ENCODE data around the gene ZNHIT6. TPM values are rescaled to one million over a fixed set of nuclear protein-coding genes. Genes with fewer than 3 reads are reported as not detected.

Gene ZNHIT6
- total RNA-seq, 4 donors from 2014 or later = 8.2 to 20.0 (median 9.9) TPM

DNA sequence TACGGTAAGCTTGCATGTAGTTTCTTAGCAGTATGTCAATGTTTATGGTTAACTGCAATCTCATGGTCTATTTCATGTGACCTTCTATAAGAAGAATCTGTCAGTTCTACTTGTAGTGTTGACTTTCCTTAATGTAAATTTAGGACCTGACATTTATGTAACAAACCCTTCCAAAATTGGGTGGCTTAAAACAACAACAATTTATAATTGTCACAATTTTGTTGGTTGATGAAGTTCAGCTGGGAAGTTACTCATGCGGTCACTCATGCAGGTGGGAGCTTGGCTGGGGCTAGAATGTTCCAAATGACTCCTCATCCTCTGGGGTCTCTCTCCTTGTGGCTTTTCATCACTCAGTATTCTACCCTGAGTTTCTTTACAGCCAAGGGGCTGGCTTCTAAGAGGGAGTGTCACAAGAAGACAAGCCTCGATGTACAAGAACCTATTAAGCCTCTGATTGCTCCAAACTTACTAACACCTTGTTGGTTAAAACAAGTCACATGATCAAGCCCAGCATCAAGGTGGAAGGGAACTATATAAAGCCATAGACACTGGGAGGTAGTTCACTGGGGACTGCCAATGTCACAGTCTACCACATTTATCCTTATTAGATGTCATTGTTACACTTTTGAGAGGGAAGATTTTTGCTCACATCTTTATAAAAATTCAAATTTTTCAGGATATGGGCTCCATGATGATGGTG is 103.8 kb downstream of the ZNHIT6 start:
- WGBS, 2 donors = 77 to 78% methylated on average over 3 of the region's 3 CpGs
- no peak for DNase-seq
- no peaks in the 10 kb centered on the region for H3K36me3 ChIP-seq
- intact Hi-C loops (cut with DNase I) = no loop called here
- H3K9me3 ChIP-seq = no peaks in the 10 kb centered on the region
- peaks cover 0 to 4% (median 0%) of the 10 kb centered on the region in 3 donors for H3K4me1 ChIP-seq
- no peaks in the 10 kb centered on the region for H3K27me3 ChIP-seq
- no peak overlapping the region for H3K4me3 ChIP-seq
- no peak for TF ChIP-seq POLR2A (IDR thresholded peaks at IDR 0.05)
- TF ChIP-seq, protein P1, sequence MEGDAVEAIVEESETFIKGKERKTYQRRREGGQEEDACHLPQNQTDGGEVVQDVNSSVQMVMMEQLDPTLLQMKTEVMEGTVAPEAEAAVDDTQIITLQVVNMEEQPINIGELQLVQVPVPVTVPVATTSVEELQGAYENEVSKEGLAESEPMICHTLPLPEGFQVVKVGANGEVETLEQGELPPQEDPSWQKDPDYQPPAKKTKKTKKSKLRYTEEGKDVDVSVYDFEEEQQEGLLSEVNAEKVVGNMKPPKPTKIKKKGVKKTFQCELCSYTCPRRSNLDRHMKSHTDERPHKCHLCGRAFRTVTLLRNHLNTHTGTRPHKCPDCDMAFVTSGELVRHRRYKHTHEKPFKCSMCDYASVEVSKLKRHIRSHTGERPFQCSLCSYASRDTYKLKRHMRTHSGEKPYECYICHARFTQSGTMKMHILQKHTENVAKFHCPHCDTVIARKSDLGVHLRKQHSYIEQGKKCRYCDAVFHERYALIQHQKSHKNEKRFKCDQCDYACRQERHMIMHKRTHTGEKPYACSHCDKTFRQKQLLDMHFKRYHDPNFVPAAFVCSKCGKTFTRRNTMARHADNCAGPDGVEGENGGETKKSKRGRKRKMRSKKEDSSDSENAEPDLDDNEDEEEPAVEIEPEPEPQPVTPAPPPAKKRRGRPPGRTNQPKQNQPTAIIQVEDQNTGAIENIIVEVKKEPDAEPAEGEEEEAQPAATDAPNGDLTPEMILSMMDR (IDR thresholded peaks at IDR 0.05) = no peak
- H3K27ac ChIP-seq = no peak overlapping the region

DNA sequence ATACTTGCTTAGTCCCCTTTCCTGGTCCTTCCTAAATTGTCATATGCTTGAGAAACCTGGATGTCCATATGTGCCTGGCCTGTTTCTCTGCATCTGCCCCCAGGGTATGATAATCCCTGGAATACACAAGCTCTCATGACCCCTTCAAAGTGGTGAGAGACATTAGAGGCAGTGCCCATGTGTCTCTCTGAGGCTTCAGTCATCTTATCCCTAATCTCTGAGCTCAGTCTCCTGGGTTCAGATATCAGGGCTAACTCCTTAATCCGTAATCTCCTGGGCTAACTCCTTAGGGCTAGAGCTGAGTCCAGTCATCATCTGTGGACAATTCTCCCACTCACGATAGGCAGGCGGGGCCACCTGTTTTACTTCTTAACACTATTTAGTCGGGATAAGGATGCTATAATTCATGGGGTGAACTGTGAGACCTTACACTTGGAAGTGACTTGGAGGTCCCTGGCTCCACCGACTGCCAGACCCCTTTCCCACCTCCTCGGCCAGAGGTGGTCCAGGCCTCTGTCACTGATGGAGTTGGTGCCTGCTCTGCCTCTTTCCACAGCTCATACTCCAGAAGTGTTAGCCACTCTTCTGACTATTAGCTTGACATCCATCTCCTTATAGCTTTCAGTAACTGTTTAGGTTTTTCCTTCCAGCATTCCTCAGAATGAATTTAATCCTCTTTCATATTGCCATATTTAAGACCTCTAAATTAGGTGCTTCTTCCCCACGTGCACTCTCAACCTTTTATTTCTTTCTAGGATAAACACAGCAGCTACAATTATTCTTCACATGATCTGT is 105.0 kb downstream of the ZNHIT6 start:
- no peak overlapping the region for H3K27ac ChIP-seq
- DNase-seq = no peak
- H3K9me3 ChIP-seq = no peaks in the 10 kb centered on the region
- intact Hi-C loops (cut with DNase I) = no loop called here
- no peaks in the 10 kb centered on the region for H3K36me3 ChIP-seq
- no peak overlapping the region for H3K4me3 ChIP-seq
- TF ChIP-seq, protein P1 (IDR thresholded peaks at IDR 0.05) = no peak
- TF ChIP-seq POLR2A (IDR thresholded peaks at IDR 0.05) = no peak
- WGBS, 2 donors = 70 to 78% methylated on average over 7 of the region's 7 CpGs
- no peaks in the 10 kb centered on the region for H3K27me3 ChIP-seq
- H3K4me1 ChIP-seq = peaks cover 0 to 7% (median 0%) of the 10 kb centered on the region in 3 donors

DNA sequence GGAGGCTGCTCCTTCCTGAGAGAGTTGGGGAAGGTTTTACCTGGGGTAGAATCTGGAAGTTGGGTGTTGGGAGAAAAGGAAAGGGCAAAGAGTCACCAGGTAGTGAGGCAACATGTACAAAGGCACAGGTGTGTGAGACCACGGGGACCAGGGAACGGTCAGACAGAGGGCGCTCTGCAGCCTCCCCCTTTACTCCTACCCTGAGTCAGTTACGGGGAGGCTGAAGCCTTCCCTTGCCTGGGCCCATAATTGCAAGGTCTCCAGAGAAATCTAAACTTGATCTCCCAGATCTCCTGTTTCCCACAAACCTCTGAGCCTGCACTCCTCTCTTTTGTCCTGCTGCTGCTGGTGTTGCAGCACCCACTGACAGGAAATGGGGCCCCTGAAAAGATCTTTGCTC is 105.7 kb downstream of the ZNHIT6 start:
- peaks cover 0 to 7% (median 0%) of the 10 kb centered on the region in 3 donors for H3K4me1 ChIP-seq
- intact Hi-C loops (cut with DNase I) = no loop called here
- H3K9me3 ChIP-seq = no peaks in the 10 kb centered on the region
- WGBS, 2 donors = 91 to 93% methylated on average over 4 of the region's 4 CpGs
- TF ChIP-seq POLR2A (IDR thresholded peaks at IDR 0.05) = no peak
- TF ChIP-seq, protein P1 (IDR thresholded peaks at IDR 0.05) = no peak
- no peak overlapping the region for H3K4me3 ChIP-seq
- no peaks in the 10 kb centered on the region for H3K36me3 ChIP-seq
- H3K27ac ChIP-seq = no peak overlapping the region
- no peak for DNase-seq
- no peaks in the 10 kb centered on the region for H3K27me3 ChIP-seq

DNA sequence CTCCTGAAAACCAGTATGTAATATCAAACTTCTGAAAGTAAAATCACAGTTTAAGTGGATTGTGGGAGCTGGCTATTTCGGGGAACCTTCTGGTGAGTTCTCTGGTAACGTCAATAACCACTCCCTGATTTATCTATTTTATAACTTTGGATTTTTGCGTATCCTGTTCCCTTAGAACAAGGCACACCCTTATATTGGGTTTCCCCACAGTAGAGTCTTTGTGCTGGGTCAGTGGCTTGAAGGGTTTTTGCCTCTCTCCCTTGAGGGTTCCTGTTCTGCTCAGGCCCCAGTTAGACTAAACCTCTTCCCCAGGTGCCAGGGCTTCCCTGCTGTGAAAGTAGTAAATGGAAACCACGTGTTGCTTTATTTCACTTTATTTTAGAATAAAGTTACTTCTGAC is 106.3 kb downstream of the ZNHIT6 start:
- intact Hi-C loops (cut with DNase I) = no loop called here
- WGBS, 2 donors = 75 to 80% methylated on average over 4 of the region's 4 CpGs
- TF ChIP-seq, protein P1 (IDR thresholded peaks at IDR 0.05) = no peak
- TF ChIP-seq POLR2A (IDR thresholded peaks at IDR 0.05) = no peak

DNA sequence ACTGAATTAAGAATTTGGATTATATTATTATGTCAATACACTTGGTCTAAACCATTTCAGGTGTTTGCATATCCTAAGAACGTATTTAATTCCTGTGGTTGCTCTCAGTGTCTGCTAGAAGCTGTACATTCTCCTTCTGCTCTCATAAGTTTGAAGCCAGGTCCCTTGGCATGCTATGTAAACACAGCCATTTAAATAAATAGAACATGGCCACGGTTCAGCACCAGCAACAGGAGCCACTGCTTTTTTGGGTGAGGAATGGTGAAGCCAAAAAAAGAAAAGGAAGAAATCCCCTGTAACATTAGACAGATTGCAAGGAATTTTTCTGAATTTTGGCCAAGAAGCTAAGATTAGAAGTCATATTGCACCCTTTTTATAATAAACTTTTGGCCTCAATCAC is 108.6 kb downstream of the ZNHIT6 start:
- Histone ChIP-seq H3K27ac (no peak overlapping the region), H3K36me3 (no peaks in the 10 kb centered on the region), H3K4me1 (peaks cover 0 to 7% (median 0%) of the 10 kb centered on the region in 3 donors), H3K27me3 (no peaks in the 10 kb centered on the region), H3K9me3 (no peaks in the 10 kb centered on the region), H3K4me3 (no peak overlapping the region)
- 18 to 27% methylated on average over 2 of the region's 2 CpGs for WGBS, 2 donors
- intact Hi-C loops (cut with DNase I) = no loop called here
- TF ChIP-seq, protein P1 (IDR thresholded peaks at IDR 0.05) = no peak
- no peak for TF ChIP-seq POLR2A (IDR thresholded peaks at IDR 0.05)
- no peak for DNase-seq

More for the DNA sequence above, 106.3 kb downstream of the ZNHIT6 start:
- Histone ChIP-seq H3K4me1 (peaks cover 0 to 7% (median 0%) of the 10 kb centered on the region in 3 donors), H3K36me3 (no peaks in the 10 kb centered on the region), H3K4me3 (no peak overlapping the region), H3K9me3 (no peaks in the 10 kb centered on the region), H3K27me3 (no peaks in the 10 kb centered on the region), H3K27ac (no peak overlapping the region)
- DNase-seq = no peak

All from esophagus squamous epithelium (tissue), 5 donors.